ENCODE data around the gene KRTAP5-6.
"Not testable (repeated sequence)": the region's sequence is repeated elsewhere in the genome, so short reads cannot be mapped to it uniquely, and the experiment has no call there.

KRTAP5-6 gene

GRCh38 chr11:1661454-1662269 is 35.3 kb upstream of the KRTAP5-6 start:
- not testable (repeated sequence) for DNase-seq (ENCODE audit: low read depth)

- DNase-seq (ENCODE audit: low read depth): not testable (repeated sequence)
Measured at GRCh38 chr11:1662699-1663283, 34.2 kb upstream of the KRTAP5-6 start.

- no peak for DNase-seq (ENCODE audit: low read depth)
Measured at GRCh38 chr11:1665313-1665712, 31.7 kb upstream of the KRTAP5-6 start.

- DNase-seq (ENCODE audit: low read depth): no peak
Measured at GRCh38 chr11:1667121-1667850, 29.7 kb upstream of the KRTAP5-6 start.

GRCh38 chr11:1667906-1668305 is 29.1 kb upstream of the KRTAP5-6 start:
- no peak for DNase-seq (ENCODE audit: low read depth)

GRCh38 chr11:1668911-1669473 is 28.0 kb upstream of the KRTAP5-6 start:
- DNase-seq (ENCODE audit: low read depth): no peak

- DNase-seq (ENCODE audit: low read depth): no peak
Measured at GRCh38 chr11:1669546-1670218, 27.3 kb upstream of the KRTAP5-6 start.

- DNase-seq (ENCODE audit: low read depth): not testable (repeated sequence)
Measured at GRCh38 chr11:1670457-1670856, 26.5 kb upstream of the KRTAP5-6 start.

- DNase-seq (ENCODE audit: low read depth): no peak
Measured at GRCh38 chr11:1670905-1671371, 26.1 kb upstream of the KRTAP5-6 start.

- DNase-seq (ENCODE audit: low read depth): no peak
Measured at GRCh38 chr11:1671658-1672057, 25.3 kb upstream of the KRTAP5-6 start.

- DNase-seq (ENCODE audit: low read depth): no peak
Measured at GRCh38 chr11:1672613-1673350, 24.2 kb upstream of the KRTAP5-6 start.

GRCh38 chr11:1673446-1674172 is 23.4 kb upstream of the KRTAP5-6 start:
- no peak for DNase-seq (ENCODE audit: low read depth)

- DNase-seq (ENCODE audit: low read depth): no peak
Measured at GRCh38 chr11:1674173-1675131, 22.5 kb upstream of the KRTAP5-6 start.

- no peak for DNase-seq (ENCODE audit: low read depth)
Measured at GRCh38 chr11:1675536-1676228, 21.3 kb upstream of the KRTAP5-6 start.

- no peak for DNase-seq (ENCODE audit: low read depth)
Measured at GRCh38 chr11:1676229-1676740, 20.7 kb upstream of the KRTAP5-6 start.

- DNase-seq (ENCODE audit: low read depth): no peak
Measured at GRCh38 chr11:1679881-1680280, 17.1 kb upstream of the KRTAP5-6 start.

- DNase-seq (ENCODE audit: low read depth): no peak
Measured at GRCh38 chr11:1682225-1682905, 14.6 kb upstream of the KRTAP5-6 start.

GRCh38 chr11:1683216-1683615 is 13.8 kb upstream of the KRTAP5-6 start:
- not testable (repeated sequence) for DNase-seq (ENCODE audit: low read depth)
